ENCODE measurements around the gene ITPKB. TPM values are rescaled to one million over a fixed set of nuclear protein-coding genes. Genes with fewer than 3 reads are reported as not detected.

The ITPKB gene
- total and polyA plus RNA-seq, 2 of the 13 experiments (the other 11 are each of a cell fraction or from before 2014, with no cell fraction given): not detected

DNA sequence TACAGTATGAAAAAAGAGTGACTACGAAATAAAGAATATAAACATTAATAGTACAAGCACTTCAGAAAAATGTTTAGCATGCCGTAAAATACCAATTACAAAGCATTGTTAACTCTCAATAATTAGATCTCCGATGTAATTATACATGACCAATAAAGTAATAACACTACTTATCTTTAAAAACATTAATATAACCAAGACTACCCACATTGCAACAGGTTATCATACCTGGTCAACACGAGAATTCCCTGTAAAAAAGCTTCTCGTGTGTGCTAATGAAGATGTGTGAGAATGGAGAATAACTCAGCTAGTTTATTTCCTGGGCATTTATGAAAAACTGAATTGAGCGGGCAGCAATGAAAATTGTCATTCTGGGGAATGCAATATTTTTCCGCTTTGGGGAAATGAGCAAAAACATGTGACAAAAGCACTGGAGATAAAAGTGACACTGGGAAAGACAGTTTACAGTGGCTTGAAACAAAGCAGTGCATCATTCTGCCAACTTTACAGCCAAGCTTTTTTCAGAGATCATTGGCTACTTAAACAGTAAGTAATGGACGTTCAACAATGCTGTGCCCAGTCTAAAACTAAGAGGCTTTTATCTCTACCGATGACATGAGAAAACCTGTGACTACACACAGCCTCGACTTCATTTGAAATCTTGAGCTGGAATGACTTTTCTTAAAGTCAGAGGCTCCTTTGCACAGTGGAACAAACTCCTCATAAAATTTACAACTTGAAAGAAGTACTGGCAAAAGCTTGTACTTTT, 34.7 kb downstream of the ITPKB start:
- Histone ChIP-seq H3K4me2 (ENCODE audit: low read depth, low read length) (no peak overlapping the region), H3K79me2 (ENCODE audit: insufficient read depth, low read length) (no peaks in the 10 kb centered on the region), H2AFZ (ENCODE audit: low read length) (no peak overlapping the region), H4K20me1 (ENCODE audit: insufficient read depth, low read length) (no peaks in the 10 kb centered on the region), H3K27ac (ENCODE audit: extremely low read length, insufficient read depth, low read length) (no peak overlapping the region), H3K4me1 (ENCODE audit: insufficient read depth, low read length) (no peaks in the 10 kb centered on the region), H3K27me3 (ENCODE audit: control insufficient read depth in 1 of 2, insufficient read depth in 2 of 2, low read length in 2 of 2) (peaks cover 0 to 30% of the 10 kb centered on the region in 2 experiments; a peak in 2 of 5 replicates), H3K4me3 (replicated peaks in 1 of 3; ENCODE audit: insufficient read depth in 1 of 3, low read depth in 2 of 3, low read length in 3 of 3) (no peak overlapping the region), H3K9me3 (ENCODE audit: low read length) (no peaks in the 10 kb centered on the region), H3K9ac (ENCODE audit: insufficient read depth, low read depth, low read length) (no peak overlapping the region), H3K36me3 (replicated peaks in 1 of 2; ENCODE audit: control insufficient read depth in 1 of 2, insufficient read depth in 2 of 2, low read length in 2 of 2) (no peaks in the 10 kb centered on the region)
- CTCF ChIA-PET (ENCODE audit: low intra/inter-chr PET ratio, low total read pairs): no interaction called here
- no peak for TF ChIP-seq PCBP1 (IDR thresholded peaks at IDR 0.05; ENCODE audit: borderline replicate concordance, low read depth, low read length)
- no peak for TF ChIP-seq ZNF564 (CRISPR knock-in tag; IDR thresholded peaks at IDR 0.05)
- TF ChIP-seq, protein P1, sequence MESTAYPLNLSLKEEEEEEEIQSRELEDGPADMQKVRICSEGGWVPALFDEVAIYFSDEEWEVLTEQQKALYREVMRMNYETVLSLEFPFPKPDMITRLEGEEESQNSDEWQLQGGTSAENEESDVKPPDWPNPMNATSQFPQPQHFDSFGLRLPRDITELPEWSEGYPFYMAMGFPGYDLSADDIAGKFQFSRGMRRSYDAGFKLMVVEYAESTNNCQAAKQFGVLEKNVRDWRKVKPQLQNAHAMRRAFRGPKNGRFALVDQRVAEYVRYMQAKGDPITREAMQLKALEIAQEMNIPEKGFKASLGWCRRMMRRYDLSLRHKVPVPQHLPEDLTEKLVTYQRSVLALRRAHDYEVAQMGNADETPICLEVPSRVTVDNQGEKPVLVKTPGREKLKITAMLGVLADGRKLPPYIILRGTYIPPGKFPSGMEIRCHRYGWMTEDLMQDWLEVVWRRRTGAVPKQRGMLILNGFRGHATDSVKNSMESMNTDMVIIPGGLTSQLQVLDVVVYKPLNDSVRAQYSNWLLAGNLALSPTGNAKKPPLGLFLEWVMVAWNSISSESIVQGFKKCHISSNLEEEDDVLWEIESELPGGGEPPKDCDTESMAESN (CRISPR knock-in tag; conservative IDR thresholded peaks at IDR 0.05): no peak
- no peak for TF ChIP-seq FOXK1 (CRISPR knock-in tag; IDR thresholded peaks at IDR 0.05; ENCODE audit: borderline replicate concordance, low read depth)
- no peak for TF ChIP-seq TAF1 (CRISPR knock-in tag; IDR thresholded peaks at IDR 0.05)
- no peak for TF ChIP-seq CEBPG (CRISPR knock-in tag; IDR thresholded peaks at IDR 0.05)
- TF ChIP-seq ZNF501 (CRISPR knock-in tag; IDR thresholded peaks at IDR 0.05): no peak
- TF ChIP-seq SRY (CRISPR knock-in tag; IDR thresholded peaks at IDR 0.05): no peak
- no peak for TF ChIP-seq STAT5B (CRISPR knock-in tag; IDR thresholded peaks at IDR 0.05)
- TF ChIP-seq ZNF704 (CRISPR knock-in tag; IDR thresholded peaks at IDR 0.05; ENCODE audit: borderline replicate concordance): no peak
- no peak for TF ChIP-seq TBP (CRISPR knock-in tag; IDR thresholded peaks at IDR 0.05)
- no peak for TF ChIP-seq ZNF619 (CRISPR knock-in tag; IDR thresholded peaks at IDR 0.05)
- no TSS peak for BruUV-seq (replicated peaks)
- WGBS (ENCODE audit: low lambda C conversion rate): 52% methylated on average over 10 of the region's 10 CpGs
- in situ Hi-C loops (cut with HindIII; ENCODE audit: extremely low pct_ligation_motif_present, low pct_unique_long_range_greater_than_20kb): no loop called here
- ATAC-seq (no peak), FAIRE-seq (no peak), DNase-seq (ENCODE audit: low spot score) (no peak)
- POLR2A ChIA-PET: no interaction called here
- intact Hi-C loops (cut with micrococcal nuclease; ENCODE audit: unreplicated experiment): no loop called here
